ENCODE data around the gene SMU1. TPM values are rescaled to one million over a fixed set of nuclear protein-coding genes. Genes with fewer than 3 reads are reported as not detected.

SMU1 gene
- total RNA-seq, 4 donors from 2014 or later, result 12.5 to 15.3 (median 13.6) TPM

DNA sequence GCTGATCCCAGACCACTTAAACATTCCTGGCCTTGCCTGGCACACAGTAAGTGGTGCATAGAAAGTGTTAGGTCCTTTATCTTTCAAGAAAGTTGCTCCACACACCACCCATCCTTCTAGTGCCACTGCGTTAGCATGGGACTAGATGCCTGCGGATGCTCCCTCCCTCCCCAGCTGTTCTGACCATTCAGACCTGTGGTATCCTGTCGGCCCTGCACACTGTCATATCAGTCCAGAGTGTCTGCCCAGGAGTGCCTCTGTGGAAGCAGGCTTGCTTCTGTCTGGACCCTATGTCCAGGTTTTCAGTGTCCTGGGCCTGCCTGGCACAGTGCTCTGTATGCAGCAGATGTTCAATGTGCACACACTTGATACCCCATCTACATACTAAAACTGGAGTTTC lies 38.3 kb upstream of the SMU1 start:
- intact Hi-C loops (cut with DNase I; ENCODE audit: low total_unique reads), result no loop called here
- in situ Hi-C loops (cut with MboI; ENCODE audit: low sequenced_read_pairs in 4 of 4), result no loop called here
- Histone ChIP-seq H3K4me3 (no peak overlapping the region), H3K9me3 (no peaks in the 10 kb centered on the region), H3K27me3 (no peaks in the 10 kb centered on the region), H3K36me3 (peaks cover 0 to 20% of the 10 kb centered on the region in 2 donors), H3K27ac (no peak overlapping the region), H3K4me1 (peaks cover 2 to 7% of the 10 kb centered on the region in 2 donors)
- ATAC-seq (no peak), DNase-seq (no peak)
- TF ChIP-seq, protein P1, sequence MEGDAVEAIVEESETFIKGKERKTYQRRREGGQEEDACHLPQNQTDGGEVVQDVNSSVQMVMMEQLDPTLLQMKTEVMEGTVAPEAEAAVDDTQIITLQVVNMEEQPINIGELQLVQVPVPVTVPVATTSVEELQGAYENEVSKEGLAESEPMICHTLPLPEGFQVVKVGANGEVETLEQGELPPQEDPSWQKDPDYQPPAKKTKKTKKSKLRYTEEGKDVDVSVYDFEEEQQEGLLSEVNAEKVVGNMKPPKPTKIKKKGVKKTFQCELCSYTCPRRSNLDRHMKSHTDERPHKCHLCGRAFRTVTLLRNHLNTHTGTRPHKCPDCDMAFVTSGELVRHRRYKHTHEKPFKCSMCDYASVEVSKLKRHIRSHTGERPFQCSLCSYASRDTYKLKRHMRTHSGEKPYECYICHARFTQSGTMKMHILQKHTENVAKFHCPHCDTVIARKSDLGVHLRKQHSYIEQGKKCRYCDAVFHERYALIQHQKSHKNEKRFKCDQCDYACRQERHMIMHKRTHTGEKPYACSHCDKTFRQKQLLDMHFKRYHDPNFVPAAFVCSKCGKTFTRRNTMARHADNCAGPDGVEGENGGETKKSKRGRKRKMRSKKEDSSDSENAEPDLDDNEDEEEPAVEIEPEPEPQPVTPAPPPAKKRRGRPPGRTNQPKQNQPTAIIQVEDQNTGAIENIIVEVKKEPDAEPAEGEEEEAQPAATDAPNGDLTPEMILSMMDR (IDR thresholded peaks at IDR 0.05 in 4 of 5, conservative IDR thresholded peaks at IDR 0.05 in 1 of 5), result no peak
- no peak for TF ChIP-seq POLR2A (IDR thresholded peaks at IDR 0.05)

DNA sequence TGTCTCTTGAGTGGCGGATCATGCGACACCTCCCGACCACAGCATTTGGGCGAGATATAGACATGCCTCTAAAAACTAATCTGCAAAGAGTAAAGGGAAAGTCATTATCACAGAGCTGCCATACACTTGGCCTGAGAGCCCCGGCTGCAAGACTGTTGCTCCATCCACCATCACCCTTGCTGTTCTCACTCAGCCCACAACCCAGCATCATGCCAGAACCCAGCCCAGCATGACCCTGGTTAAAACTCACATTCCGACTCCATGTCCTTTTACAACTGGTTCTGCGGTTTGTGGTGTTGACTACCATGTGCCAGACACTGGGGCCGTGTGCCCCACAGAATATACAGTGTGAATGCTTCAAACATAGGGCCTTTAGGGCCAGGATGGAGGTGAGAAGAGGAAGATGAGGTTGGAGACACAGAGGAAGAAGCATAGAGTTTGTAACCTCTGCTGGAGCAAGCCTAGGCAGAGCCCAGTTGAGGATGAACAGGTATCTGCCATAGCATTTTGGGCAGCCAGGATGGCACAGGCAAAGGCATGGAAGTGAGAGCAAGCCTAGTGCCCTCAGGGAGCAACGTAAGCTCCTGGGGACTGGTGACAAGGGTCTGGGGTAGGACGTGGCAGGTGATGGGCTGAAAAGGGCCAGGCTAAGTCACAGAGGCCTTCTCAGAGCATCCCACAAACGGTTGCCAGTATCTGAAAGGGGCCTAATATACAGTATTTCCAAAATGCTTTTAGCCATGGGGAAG lies 37.5 kb upstream of the SMU1 start:
- in situ Hi-C loops (cut with MboI; ENCODE audit: low sequenced_read_pairs in 4 of 4), result no loop called here
- Histone ChIP-seq H3K9me3 (no peaks in the 10 kb centered on the region), H3K36me3 (peaks cover 0 to 20% of the 10 kb centered on the region in 2 donors), H3K27me3 (no peaks in the 10 kb centered on the region), H3K27ac (no peak overlapping the region), H3K4me3 (no peak overlapping the region), H3K4me1 (peaks cover 0 to 7% of the 10 kb centered on the region in 2 donors)
- DNase-seq (no peak), ATAC-seq (no peak)
- no peak for TF ChIP-seq POLR2A (IDR thresholded peaks at IDR 0.05)
- TF ChIP-seq, protein P1 (IDR thresholded peaks at IDR 0.05 in 4 of 5, conservative IDR thresholded peaks at IDR 0.05 in 1 of 5), result no peak
- intact Hi-C loops (cut with DNase I; ENCODE audit: low total_unique reads), result no loop called here

DNA sequence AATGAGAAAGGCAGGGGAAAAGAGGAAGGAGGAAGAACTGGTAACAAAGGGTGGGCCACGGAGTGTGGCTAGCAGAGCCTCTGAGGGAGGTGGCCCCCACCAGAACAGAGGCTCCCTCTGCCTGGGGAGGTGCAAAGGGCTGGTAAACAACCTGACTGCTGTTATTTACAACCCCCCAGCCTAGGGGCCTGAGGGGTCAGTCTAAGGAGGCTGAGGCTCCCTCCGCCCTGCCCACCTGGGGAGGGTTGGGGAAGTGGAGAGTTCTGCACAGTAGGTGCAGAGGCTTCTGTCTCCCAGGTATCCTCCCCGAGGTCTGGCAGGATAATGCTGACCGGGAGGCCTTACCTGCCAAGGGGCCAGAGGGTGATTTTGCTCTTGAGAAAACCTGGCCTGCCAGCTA lies 35.6 kb upstream of the SMU1 start:
- H3K27ac ChIP-seq, result no peak overlapping the region
- TF ChIP-seq, protein P1 (IDR thresholded peaks at IDR 0.05 in 4 of 5, conservative IDR thresholded peaks at IDR 0.05 in 1 of 5), result no peak
- no peak for TF ChIP-seq POLR2A (IDR thresholded peaks at IDR 0.05)
- peaks cover 0 to 20% of the 10 kb centered on the region in 2 donors for H3K36me3 ChIP-seq
- ATAC-seq (no peak), DNase-seq (no peak)
- no peaks in the 10 kb centered on the region for H3K27me3 ChIP-seq
- H3K9me3 ChIP-seq, result no peaks in the 10 kb centered on the region
- in situ Hi-C loops (cut with MboI; ENCODE audit: low sequenced_read_pairs in 4 of 4), result no loop called here
- H3K4me1 ChIP-seq, result peaks cover 6 to 10% of the 10 kb centered on the region in 2 donors
- H3K4me3 ChIP-seq, result no peak overlapping the region
- intact Hi-C loops (cut with DNase I; ENCODE audit: low total_unique reads), result no loop called here

DNA sequence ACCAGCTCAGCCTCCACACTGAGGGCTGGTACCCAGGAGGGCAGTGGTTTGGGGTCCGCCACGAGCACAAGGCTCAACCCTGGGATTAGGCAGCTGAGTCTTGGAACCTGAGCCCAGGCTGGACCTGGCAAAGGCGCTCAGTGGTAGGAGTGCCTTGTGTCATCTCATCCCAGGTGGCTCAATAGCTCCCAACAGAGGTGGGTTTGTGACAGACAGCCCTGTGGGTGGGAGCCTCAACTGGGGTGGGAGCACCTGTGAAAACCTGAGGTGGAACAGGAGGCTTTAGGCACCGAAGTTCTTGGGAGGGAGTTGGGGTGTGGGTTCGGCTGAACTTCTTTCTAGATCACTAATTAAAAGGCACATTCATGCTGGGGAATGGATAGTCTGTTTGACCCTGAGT lies 35.2 kb upstream of the SMU1 start:
- no peak for ATAC-seq
- Histone ChIP-seq H3K4me1 (peaks cover 10 to 14% of the 10 kb centered on the region in 2 donors), H3K27ac (no peak overlapping the region), H3K9me3 (no peaks in the 10 kb centered on the region), H3K36me3 (peaks cover 0 to 20% of the 10 kb centered on the region in 2 donors), H3K4me3 (no peak overlapping the region), H3K27me3 (no peaks in the 10 kb centered on the region)
- DNase-seq, result no peak
- in situ Hi-C loops (cut with MboI; ENCODE audit: low sequenced_read_pairs in 4 of 4), result no loop called here
- intact Hi-C loops (cut with DNase I; ENCODE audit: low total_unique reads), result no loop called here
- no peak for TF ChIP-seq POLR2A (IDR thresholded peaks at IDR 0.05)

DNA sequence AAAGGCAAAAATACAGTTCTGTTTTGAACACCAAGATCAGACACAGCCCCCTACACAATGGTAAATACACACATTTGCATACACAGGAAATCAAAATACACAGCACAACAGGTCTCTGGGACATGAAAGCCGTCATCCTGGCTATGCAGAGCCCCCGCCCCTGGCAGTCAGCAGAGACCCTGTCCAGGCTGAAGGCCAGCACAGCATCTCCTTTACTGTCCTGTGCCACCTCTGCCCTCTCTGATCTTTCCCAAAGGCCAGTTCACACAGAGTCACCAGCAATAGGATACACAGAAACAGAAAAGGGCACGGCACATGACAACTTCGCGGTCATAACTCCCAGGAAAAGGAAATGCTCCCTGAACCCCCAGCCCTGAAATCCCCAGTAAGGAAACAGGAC lies 34.2 kb upstream of the SMU1 start:
- peaks cover 0 to 20% of the 10 kb centered on the region in 2 donors for H3K36me3 ChIP-seq

More for the DNA sequence above, 34.2 kb upstream of the SMU1 start:
- Histone ChIP-seq H3K9me3 (no peaks in the 10 kb centered on the region), H3K27me3 (no peaks in the 10 kb centered on the region), H3K4me3 (no peak overlapping the region), H3K4me1 (peaks cover 18 to 20% of the 10 kb centered on the region in 2 donors), H3K27ac (no peak overlapping the region)
- ATAC-seq, result no peak
- no peak for DNase-seq
- intact Hi-C loops (cut with DNase I; ENCODE audit: low total_unique reads), result no loop called here
- in situ Hi-C loops (cut with MboI; ENCODE audit: low sequenced_read_pairs in 4 of 4), result no loop called here
- no peak for TF ChIP-seq POLR2A (IDR thresholded peaks at IDR 0.05)
- TF ChIP-seq, protein P1 (IDR thresholded peaks at IDR 0.05 in 4 of 5, conservative IDR thresholded peaks at IDR 0.05 in 1 of 5), result no peak

Data from gastrocnemius medialis (tissue), 4 donors.